Caco-2 (cell line): ENCODE measurements around the gene SERINC2. TPM values are rescaled to one million over a fixed set of nuclear protein-coding genes. Genes with fewer than 3 reads are reported as not detected.
"Not testable (repeated sequence)": the region's sequence is repeated elsewhere in the genome, so short reads cannot be mapped to it uniquely, and the experiment has no call there.

Experiments
- BruUV-seq: library from RNA; stranded (reverse); fragments of 400-500 nt; replicated peaks from 2 replicates; lab custom pipeline; 2021; lab: Mats Ljungman, UMichigan
- CTCF ChIA-PET: fragments of 300-600 bp; sonication (Branson Sonifier 250); formaldehyde crosslinking; loops from one replicate; lab custom pipeline; 2022; ENCODE audit warnings: antibody characterized with exemption; lab: Charles Lee
- POLR2A ChIA-PET: fragments of 300-600 bp; sonication (Branson Sonifier 250); formaldehyde crosslinking; loops from one replicate; lab custom pipeline; 2022; ENCODE audit warnings: antibody characterized with exemption; lab: Charles Lee
- DNase-seq, 2 experiments: peaks; one replicate each; pipeline versions ENCODE4 v3.0.0 to v3.0.0-alpha.2; 2020 to 2022
- H3K27me3 ChIP-seq: replicated peaks from 2 replicates; pipeline ENCODE4 v1.6.0; 2011; ENCODE audit warnings: low read length; ENCODE audit not compliant: control insufficient read depth, insufficient read depth
- H3K36me3 ChIP-seq: 2 replicates; pipeline ENCODE4 v1.5.1; 2011; ENCODE audit warnings: low read length; ENCODE audit not compliant: control insufficient read depth, insufficient read depth
- H3K4me1 ChIP-seq: fragments of 250-450 bp; sonication (Bioruptor Pico); 2 replicates; pipeline ENCODE4 v1.5.1; 2020; ENCODE audit warnings: mild to moderate bottlenecking
- H3K4me3 ChIP-seq: 2 replicates; pipeline ENCODE4 v1.5.1; 2011; ENCODE audit warnings: low read depth, mild to moderate bottlenecking, control low read depth, low read length
- H3K9me3 ChIP-seq: fragments of 250-450 bp; sonication (Bioruptor Pico); 2 replicates; pipeline ENCODE4 v1.5.1; 2020; ENCODE audit warnings: mild to moderate bottlenecking, moderate library complexity
- H3K27ac Mint-ChIP-seq: one replicate; pipeline ENCODE4 v1.8.0; 2022; ENCODE audit warnings: mixed read lengths; ENCODE audit not compliant: unreplicated experiment
- H3K27me3 Mint-ChIP-seq: one replicate; pipeline ENCODE4 v1.8.0; 2022; ENCODE audit warnings: mixed read lengths; ENCODE audit not compliant: insufficient read depth, unreplicated experiment
- H3K36me3 Mint-ChIP-seq: one replicate; pipeline ENCODE4 v1.8.0; 2022; ENCODE audit warnings: mild to moderate bottlenecking, mixed read lengths; ENCODE audit not compliant: insufficient read depth, unreplicated experiment
- H3K4me1 Mint-ChIP-seq: one replicate; pipeline ENCODE4 v1.8.0; 2022; ENCODE audit warnings: low read depth, mixed read lengths; ENCODE audit not compliant: unreplicated experiment
- H3K4me3 Mint-ChIP-seq: one replicate; pipeline ENCODE4 v1.8.0; 2022; ENCODE audit warnings: mild to moderate bottlenecking, moderate library complexity, mixed read lengths; ENCODE audit not compliant: unreplicated experiment
- H3K9me3 Mint-ChIP-seq: one replicate; pipeline ENCODE4 v1.8.0; 2022; ENCODE audit warnings: mixed read lengths; ENCODE audit not compliant: unreplicated experiment
- intact Hi-C: fragments of 100-400 bp; cut with micrococcal nuclease; formaldehyde crosslinking; loops from one replicate; pipeline ENCODE4 v1.10.0; 2022; ENCODE audit not compliant: unreplicated experiment
- total RNA-seq: library from RNA; stranded (reverse); gene quantifications from 2 replicates; pipeline ENCODE4 v1.2.3, GENCODE V29; 2022
- TF ChIP-seq, protein P1 (sequence below), 2 experiments: fragments of 200-600 bp in 1 of 2; IDR thresholded peaks; 1 replicate in 1 of 2; 2 replicates in 1 of 2; pipeline versions ENCODE4 v1.5.1 to v1.8.0; 2011 to 2022; ENCODE audit warnings: antibody characterized with exemption in 1 of 2, control low read depth in 1 of 2, inconsistent platforms in 1 of 2, low read depth in 1 of 2, low read length in 1 of 2, mild to moderate bottlenecking in 1 of 2, moderate library complexity in 1 of 2; ENCODE audit not compliant: insufficient read depth in 1 of 2, severe bottlenecking in 1 of 2, unreplicated experiment in 1 of 2

SERINC2 gene
- total RNA-seq, 1 experiment from 2014 or later: 30.0 TPM

DNA sequence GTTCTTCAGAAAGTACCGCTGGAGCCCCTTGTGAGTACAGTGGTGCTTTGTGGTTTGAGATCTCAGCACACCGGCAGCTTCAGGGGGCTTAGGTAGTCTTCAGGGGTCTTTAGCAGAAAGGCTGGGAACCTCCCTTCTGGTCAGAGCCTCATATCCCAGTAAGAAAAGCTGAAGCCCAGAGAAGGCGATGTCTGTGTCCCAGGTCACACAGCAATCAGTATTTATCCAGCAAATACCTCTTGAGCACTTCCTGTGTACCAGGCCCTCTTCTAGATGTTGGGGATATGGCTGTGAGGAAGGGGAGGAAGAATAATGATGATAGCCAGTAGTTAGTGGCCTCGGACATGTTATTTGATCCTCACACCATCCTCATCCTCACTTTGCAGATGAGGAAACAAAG lies 14.3 kb downstream of the SERINC2 start:
- peaks cover 3% of the 10 kb centered on the region; the same call in 1 of the 2 replicates for H3K4me1 ChIP-seq

DNA sequence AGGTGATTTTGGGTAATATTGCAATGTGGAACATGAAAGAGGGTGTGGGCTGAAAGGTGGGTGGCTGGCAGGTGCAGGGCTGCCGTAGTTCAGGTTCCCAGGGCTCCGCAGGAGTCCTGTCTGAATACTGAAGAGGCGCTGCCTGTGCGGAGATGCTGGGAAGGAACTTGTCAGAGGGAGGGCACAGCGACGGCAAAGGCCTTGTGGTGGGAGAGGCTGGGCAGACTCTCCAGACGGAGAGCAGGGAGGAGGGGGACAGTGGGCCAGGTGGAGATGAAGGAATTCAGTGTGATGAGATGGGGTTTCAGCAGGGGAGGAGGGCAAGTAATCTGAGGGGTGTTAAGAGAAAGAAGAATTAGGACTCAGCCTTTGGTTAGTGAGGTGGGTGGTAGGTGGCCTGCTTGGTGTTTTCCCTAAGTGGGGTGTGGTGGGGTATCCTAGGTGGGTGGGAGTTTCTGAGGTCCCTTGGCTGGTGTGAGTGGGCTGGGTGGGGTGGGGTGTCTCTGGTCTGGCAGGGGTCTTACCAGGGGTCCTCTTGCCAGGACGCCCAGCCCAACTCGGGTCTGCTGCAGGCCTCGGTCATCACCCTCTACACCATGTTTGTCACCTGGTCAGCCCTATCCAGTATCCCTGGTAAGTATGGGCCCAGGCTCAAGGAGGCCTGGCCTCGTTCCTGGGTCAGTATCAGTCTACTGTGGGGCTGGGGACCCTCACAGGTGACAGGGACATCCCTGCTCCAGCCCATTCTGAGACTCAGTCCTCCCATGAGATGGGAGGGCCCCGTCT lies 15.6 kb downstream of the SERINC2 start:
- TF ChIP-seq, protein P1, sequence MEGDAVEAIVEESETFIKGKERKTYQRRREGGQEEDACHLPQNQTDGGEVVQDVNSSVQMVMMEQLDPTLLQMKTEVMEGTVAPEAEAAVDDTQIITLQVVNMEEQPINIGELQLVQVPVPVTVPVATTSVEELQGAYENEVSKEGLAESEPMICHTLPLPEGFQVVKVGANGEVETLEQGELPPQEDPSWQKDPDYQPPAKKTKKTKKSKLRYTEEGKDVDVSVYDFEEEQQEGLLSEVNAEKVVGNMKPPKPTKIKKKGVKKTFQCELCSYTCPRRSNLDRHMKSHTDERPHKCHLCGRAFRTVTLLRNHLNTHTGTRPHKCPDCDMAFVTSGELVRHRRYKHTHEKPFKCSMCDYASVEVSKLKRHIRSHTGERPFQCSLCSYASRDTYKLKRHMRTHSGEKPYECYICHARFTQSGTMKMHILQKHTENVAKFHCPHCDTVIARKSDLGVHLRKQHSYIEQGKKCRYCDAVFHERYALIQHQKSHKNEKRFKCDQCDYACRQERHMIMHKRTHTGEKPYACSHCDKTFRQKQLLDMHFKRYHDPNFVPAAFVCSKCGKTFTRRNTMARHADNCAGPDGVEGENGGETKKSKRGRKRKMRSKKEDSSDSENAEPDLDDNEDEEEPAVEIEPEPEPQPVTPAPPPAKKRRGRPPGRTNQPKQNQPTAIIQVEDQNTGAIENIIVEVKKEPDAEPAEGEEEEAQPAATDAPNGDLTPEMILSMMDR (IDR thresholded peaks at IDR 0.05; ENCODE audit: insufficient read depth in 1 of 2, low read depth in 1 of 2, low read length in 1 of 2, severe bottlenecking in 1 of 2, unreplicated experiment in 1 of 2): no peak
- BruUV-seq: no TSS peak
- intact Hi-C loops: loop anchor here (10.0 kb wide), 1 partner anchor 134 kb away; the partner anchor contains the start of genes SNRNP40 and ZCCHC17
- Histone ChIP-seq H3K4me1 (no peaks in the 10 kb centered on the region), H3K27me3 (no peaks in the 10 kb centered on the region), H3K9me3 (no peaks in the 10 kb centered on the region), H3K36me3 (no peaks in the 10 kb centered on the region), H3K4me3 (no peak overlapping the region)
- Mint-ChIP-seq H3K36me3 (no peaks in the 10 kb centered on the region), H3K27ac (no peak overlapping the region), H3K4me3 (no peak overlapping the region), H3K4me1 (no peaks in the 10 kb centered on the region), H3K9me3 (no peaks in the 10 kb centered on the region), H3K27me3 (no peaks in the 10 kb centered on the region)
- CTCF ChIA-PET: no interaction called here
- no peak for DNase-seq
- POLR2A ChIA-PET: no interaction called here

More for the DNA sequence above, 14.3 kb downstream of the SERINC2 start:
- TF ChIP-seq, protein P1 (IDR thresholded peaks at IDR 0.05; ENCODE audit: insufficient read depth in 1 of 2, low read depth in 1 of 2, low read length in 1 of 2, severe bottlenecking in 1 of 2, unreplicated experiment in 1 of 2): no peak
- no peaks in the 10 kb centered on the region for H3K36me3 Mint-ChIP-seq
- BruUV-seq: no TSS peak
- Histone ChIP-seq H3K4me3 (no peak overlapping the region), H3K36me3 (no peaks in the 10 kb centered on the region), H3K27me3 (no peaks in the 10 kb centered on the region), H3K9me3 (no peaks in the 10 kb centered on the region)
- H3K4me3 Mint-ChIP-seq: no peak overlapping the region
- CTCF ChIA-PET: no interaction called here
- POLR2A ChIA-PET: interaction anchor here (0.6 kb wide), 1 partner anchor 192 kb away, joined by 3 read pairs; no protein-coding TSS in a partner anchor
- no peaks in the 10 kb centered on the region for H3K9me3 Mint-ChIP-seq
- H3K27ac Mint-ChIP-seq: no peak overlapping the region
- H3K27me3 Mint-ChIP-seq: no peaks in the 10 kb centered on the region
- H3K4me1 Mint-ChIP-seq: no peaks in the 10 kb centered on the region
- no peak for DNase-seq
- intact Hi-C loops: loop anchor here (10.0 kb wide), 1 partner anchor 133 kb away; the partner anchor contains the start of genes SNRNP40 and ZCCHC17

DNA sequence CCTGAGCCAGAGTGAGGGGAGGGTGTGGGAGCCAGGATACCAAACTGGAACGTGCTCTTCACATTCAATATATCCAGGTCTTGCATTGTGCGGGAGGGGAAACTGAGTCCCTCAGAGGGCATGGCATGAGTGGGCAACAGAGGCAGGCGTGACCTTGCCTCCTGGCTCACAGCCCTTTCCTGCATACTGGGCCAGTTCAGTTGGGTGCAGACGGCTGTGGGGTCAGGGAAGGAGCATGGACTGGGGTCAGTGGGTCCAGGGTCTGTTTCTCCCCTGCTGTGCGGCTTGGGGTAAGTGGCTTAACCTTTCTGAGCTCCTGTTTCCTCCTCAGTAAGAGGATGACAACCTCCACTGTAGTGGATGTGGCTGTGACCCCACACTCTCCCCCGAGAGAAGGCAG lies 16.6 kb downstream of the SERINC2 start:
- Histone ChIP-seq H3K4me1 (no peaks in the 10 kb centered on the region), H3K36me3 (no peaks in the 10 kb centered on the region), H3K4me3 (no peak overlapping the region), H3K27me3 (no peaks in the 10 kb centered on the region), H3K9me3 (no peaks in the 10 kb centered on the region)
- DNase-seq: no peak
- H3K27ac Mint-ChIP-seq: no peak overlapping the region
- no peaks in the 10 kb centered on the region for H3K9me3 Mint-ChIP-seq
- TF ChIP-seq, protein P1 (IDR thresholded peaks at IDR 0.05; ENCODE audit: insufficient read depth in 1 of 2, low read depth in 1 of 2, low read length in 1 of 2, severe bottlenecking in 1 of 2, unreplicated experiment in 1 of 2): no peak
- no TSS peak for BruUV-seq
- H3K4me1 Mint-ChIP-seq: no peaks in the 10 kb centered on the region
- POLR2A ChIA-PET: no interaction called here
- no peaks in the 10 kb centered on the region for H3K36me3 Mint-ChIP-seq
- no peaks in the 10 kb centered on the region for H3K27me3 Mint-ChIP-seq
- intact Hi-C loops: loop anchor here (10.0 kb wide), 1 partner anchor 135 kb away; the partner anchor contains the start of genes SNRNP40 and ZCCHC17
- CTCF ChIA-PET: no interaction called here
- H3K4me3 Mint-ChIP-seq: no peak overlapping the region

DNA sequence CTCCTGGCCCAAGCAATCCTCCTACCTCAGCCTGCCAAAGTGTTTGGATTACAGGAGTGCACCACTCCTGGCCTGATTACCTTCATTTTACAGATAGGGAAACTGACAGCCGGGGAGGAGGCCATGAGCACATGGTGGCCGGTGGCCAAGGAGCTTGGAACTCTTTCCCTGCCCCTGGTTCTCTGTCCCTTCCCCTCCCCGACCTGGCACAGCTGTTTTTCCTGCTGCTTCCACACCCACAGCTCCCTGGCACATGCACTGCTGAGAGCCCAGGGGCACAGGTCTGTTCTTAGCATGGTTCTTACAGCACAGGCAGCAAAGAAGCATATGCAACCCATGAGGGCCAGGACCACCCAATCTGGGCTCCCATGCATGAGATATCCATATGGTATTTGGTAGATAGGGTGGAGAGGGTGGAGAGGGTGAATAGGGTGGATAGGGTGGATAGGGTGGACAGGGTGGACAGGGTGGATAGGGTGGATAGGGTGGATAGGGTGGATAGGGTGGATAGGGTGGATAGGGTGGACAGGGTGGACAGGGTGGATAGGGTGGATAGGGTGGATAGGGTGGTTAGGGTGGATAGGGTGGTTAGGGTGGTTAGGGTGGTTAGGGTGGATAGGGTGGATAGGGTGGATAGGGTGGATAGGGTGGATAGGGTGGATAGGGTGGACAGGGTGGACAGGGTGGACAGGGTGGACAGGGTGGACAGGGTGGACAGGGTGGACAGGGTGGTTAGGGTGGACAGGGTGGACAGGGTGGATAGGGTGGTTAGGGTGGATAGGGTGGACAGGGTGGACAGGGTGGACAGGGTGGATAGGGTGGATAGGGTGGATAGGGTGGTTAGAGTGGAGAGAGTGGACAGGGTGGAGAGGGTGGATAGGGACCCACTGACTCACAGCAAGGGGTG lies 18.6 kb downstream of the SERINC2 start:
- H3K27me3 Mint-ChIP-seq, H3K4me1 ChIP-seq, H3K27ac Mint-ChIP-seq, H3K4me3 Mint-ChIP-seq, DNase-seq, CTCF ChIA-PET, BruUV-seq, H3K9me3 ChIP-seq, H3K36me3 Mint-ChIP-seq, H3K27me3 ChIP-seq, H3K9me3 Mint-ChIP-seq, H3K4me3 ChIP-seq, intact Hi-C loops, H3K36me3 ChIP-seq, H3K4me1 Mint-ChIP-seq, POLR2A ChIA-PET: not testable (repeated sequence)
